ENCODE measurements around the gene CLK1. TPM values are rescaled to one million over a fixed set of nuclear protein-coding genes. Genes with fewer than 3 reads are reported as not detected.
"Not testable (repeated sequence)": the region's sequence is repeated elsewhere in the genome, so short reads cannot be mapped to it uniquely, and the experiment has no call there.

The CLK1 gene
- total RNA-seq, 1 donor from 2014 or later: 46.2 TPM

DNA sequence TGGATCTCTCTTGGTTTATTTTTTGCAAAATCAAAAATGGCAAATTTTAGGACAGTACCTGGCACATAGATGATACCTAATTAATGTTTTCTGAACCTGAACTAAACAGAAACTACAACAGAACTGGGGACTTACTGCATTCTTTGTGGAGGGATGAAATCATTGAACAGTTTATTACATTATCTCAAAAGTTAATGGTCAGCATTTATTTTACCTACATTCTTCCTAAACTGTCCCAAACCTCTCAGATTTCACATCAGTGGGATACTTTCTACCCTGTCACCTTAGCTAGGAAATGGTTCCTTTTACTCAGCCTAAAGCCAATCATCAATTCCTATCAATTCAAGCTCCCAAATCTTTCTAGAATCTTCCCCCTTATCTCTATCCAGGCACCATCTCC lies 35.0 kb upstream of the CLK1 start:
- no peak overlapping the region for H3K4me2 ChIP-seq (ENCODE audit: low read length)
- no peaks in the 10 kb centered on the region for H3K27me3 ChIP-seq (ENCODE audit: insufficient read depth, low read length)
- no peaks in the 10 kb centered on the region for H3K4me1 Mint-ChIP-seq (ENCODE audit: low read depth, unreplicated experiment)
- no peak overlapping the region for H2AFZ ChIP-seq (ENCODE audit: low read depth, low read length)
- peaks cover 4% of the 10 kb centered on the region for H3K36me3 Mint-ChIP-seq (ENCODE audit: low read depth, unreplicated experiment)
- no peak overlapping the region for H3K4me3 Mint-ChIP-seq (ENCODE audit: unreplicated experiment)
- no peaks in the 10 kb centered on the region for H3K9me3 ChIP-seq (ENCODE audit: insufficient read depth, low read depth, low read length)
- no peaks in the 10 kb centered on the region for H3K79me2 ChIP-seq (ENCODE audit: insufficient read depth, low read length)
- DNase-seq (ENCODE audit: low read depth) (no peak), FAIRE-seq (no peak)
- no peaks in the 10 kb centered on the region for H3K27me3 Mint-ChIP-seq (ENCODE audit: low read depth, unreplicated experiment)
- H3K36me3 ChIP-seq (ENCODE audit: insufficient read depth, low read length): peaks cover 48% of the 10 kb centered on the region
- H3K27ac Mint-ChIP-seq (ENCODE audit: unreplicated experiment): no peak overlapping the region
- H3K9me3 Mint-ChIP-seq (ENCODE audit: unreplicated experiment): no peaks in the 10 kb centered on the region
- H3K27ac ChIP-seq (ENCODE audit: low read depth, low read length): no peak overlapping the region
- H3K9ac ChIP-seq (ENCODE audit: low read length): no peak overlapping the region
- H4K20me1 ChIP-seq (ENCODE audit: insufficient read depth, low read length): no peaks in the 10 kb centered on the region
- no peak overlapping the region for H3K4me3 ChIP-seq (ENCODE audit: insufficient read depth, low read depth, low read length)
- H3K4me1 ChIP-seq (ENCODE audit: insufficient read depth, low read length): no peaks in the 10 kb centered on the region
- no peak for TF ChIP-seq EZH2 (IDR thresholded peaks at IDR 0.05; ENCODE audit: insufficient read depth, low read length)
- TF ChIP-seq, protein P1, sequence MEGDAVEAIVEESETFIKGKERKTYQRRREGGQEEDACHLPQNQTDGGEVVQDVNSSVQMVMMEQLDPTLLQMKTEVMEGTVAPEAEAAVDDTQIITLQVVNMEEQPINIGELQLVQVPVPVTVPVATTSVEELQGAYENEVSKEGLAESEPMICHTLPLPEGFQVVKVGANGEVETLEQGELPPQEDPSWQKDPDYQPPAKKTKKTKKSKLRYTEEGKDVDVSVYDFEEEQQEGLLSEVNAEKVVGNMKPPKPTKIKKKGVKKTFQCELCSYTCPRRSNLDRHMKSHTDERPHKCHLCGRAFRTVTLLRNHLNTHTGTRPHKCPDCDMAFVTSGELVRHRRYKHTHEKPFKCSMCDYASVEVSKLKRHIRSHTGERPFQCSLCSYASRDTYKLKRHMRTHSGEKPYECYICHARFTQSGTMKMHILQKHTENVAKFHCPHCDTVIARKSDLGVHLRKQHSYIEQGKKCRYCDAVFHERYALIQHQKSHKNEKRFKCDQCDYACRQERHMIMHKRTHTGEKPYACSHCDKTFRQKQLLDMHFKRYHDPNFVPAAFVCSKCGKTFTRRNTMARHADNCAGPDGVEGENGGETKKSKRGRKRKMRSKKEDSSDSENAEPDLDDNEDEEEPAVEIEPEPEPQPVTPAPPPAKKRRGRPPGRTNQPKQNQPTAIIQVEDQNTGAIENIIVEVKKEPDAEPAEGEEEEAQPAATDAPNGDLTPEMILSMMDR (IDR thresholded peaks at IDR 0.05; ENCODE audit: insufficient read depth, low read depth, low read length): no peak

DNA sequence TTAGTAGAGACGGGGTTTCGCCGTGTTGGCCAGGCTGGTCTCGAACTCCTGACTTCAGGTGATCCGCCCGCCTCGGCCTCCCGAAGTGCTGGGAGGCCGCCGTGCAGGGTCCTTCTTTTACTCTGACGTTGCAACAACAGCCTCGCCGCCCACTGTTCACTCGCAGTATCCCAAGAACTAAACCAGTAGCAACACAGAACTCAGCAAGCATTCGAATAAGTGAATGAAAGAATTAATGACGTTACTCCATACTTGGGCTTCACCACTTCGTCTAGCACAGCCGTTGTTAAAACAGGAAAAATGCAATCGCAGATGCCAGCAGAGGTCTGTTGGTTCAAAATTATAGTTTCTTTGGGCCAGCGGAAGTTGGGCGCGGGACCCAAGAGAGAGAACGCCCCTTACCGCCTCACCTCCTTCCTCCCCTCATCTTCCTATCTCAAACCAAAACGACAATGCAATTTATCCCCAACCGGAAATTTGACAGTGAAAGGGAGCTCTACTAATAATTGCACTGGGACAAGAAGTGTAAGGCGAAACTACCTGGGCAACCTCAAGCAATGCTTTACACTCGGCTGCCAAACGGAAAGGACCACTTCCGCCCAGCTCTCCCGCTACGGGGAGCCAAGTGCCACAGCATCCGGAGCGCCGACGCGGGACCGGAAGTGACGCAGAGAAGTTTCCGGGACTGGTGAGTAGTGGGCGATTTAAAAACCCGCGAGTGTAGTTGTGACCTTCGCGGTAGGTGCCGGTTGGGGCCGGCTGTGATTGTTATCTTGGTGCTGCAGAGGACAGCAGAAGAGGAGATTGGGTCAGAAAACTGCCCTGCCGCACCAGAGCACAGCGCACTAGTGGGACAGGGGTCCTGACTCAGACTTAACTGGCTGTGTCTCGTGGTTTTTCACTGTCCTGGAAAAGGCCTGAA lies 24.5 kb upstream of the CLK1 start, which contains the start of the genes NIF3L1 and PPIL3:
TSS of gene NIF3L1 (plus strand) at position 668 of the 922 bp plus-strand sequence. CDS start 2,573 bp downstream, outside the sequence.
TSS of gene PPIL3 (minus strand) at position 374 of the 922 bp plus-strand sequence. CDS start 1,462 bp downstream, outside the sequence.
- H3K27ac Mint-ChIP-seq (ENCODE audit: unreplicated experiment): peak within 1 kb of the TSS; percentile 96
- Histone ChIP-seq H3K36me3 (ENCODE audit: insufficient read depth, low read length) (peaks cover 5% of the 10 kb centered on the region), H4K20me1 (ENCODE audit: insufficient read depth, low read length) (no peaks in the 10 kb centered on the region), H3K9ac (ENCODE audit: low read length) (peak within 1 kb of the TSS; percentile 96), H3K79me2 (ENCODE audit: insufficient read depth, low read length) (peaks cover 48% of the 10 kb centered on the region), H3K9me3 (ENCODE audit: insufficient read depth, low read depth, low read length) (no peaks in the 10 kb centered on the region), H3K4me1 (ENCODE audit: insufficient read depth, low read length) (peaks cover 11% of the 10 kb centered on the region), H3K4me2 (ENCODE audit: low read length) (peak within 1 kb of the TSS; percentile 87), H3K27me3 (ENCODE audit: insufficient read depth, low read length) (no peaks in the 10 kb centered on the region), H3K27ac (ENCODE audit: low read depth, low read length) (peak within 1 kb of the TSS; percentile 97), H3K4me3 (ENCODE audit: insufficient read depth, low read depth, low read length) (peak within 1 kb of the TSS; percentile 94), H2AFZ (ENCODE audit: low read depth, low read length) (peak within 1 kb of the TSS; percentile 90)
- no peak for TF ChIP-seq EZH2 (IDR thresholded peaks at IDR 0.05; ENCODE audit: insufficient read depth, low read length)
- TF ChIP-seq, protein P1 (IDR thresholded peaks at IDR 0.05; ENCODE audit: insufficient read depth, low read depth, low read length): no peak
- peaks cover 11% of the 10 kb centered on the region for H3K4me1 Mint-ChIP-seq (ENCODE audit: low read depth, unreplicated experiment)
- no peaks in the 10 kb centered on the region for H3K9me3 Mint-ChIP-seq (ENCODE audit: unreplicated experiment)
- FAIRE-seq: peak; percentile 59
- H3K27me3 Mint-ChIP-seq (ENCODE audit: low read depth, unreplicated experiment): no peaks in the 10 kb centered on the region
- H3K4me3 Mint-ChIP-seq (ENCODE audit: unreplicated experiment): peak within 1 kb of the TSS; percentile 93
- DNase-seq (ENCODE audit: low read depth): peak; percentile 97
- peaks cover 2% of the 10 kb centered on the region for H3K36me3 Mint-ChIP-seq (ENCODE audit: low read depth, unreplicated experiment)

DNA sequence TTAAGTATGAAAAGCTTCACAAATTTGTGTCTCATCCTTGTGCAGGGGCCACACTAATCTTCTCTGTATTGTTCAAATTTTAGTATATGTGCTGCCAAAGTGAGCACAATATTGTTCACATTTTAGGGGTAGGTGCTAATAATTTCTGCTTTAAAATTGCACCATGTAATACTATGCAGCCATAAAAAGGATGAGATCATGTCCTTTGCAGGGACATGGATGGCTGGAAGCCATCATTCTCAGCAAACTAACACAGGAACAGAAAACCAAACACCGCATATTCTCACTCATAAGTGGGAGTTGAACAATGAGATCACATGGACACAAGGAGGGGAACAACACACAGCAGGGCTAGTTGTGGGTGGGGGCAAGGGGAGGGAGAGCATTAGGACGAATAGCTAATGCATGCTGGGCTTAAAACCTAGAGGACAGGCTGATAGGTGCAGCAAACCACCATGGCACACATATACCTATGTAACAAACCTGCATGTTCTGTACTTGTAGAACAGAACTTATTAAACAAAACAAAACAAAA lies 17.3 kb upstream of the CLK1 start:
- H3K36me3 Mint-ChIP-seq (ENCODE audit: low read depth, unreplicated experiment); H3K4me2 ChIP-seq (ENCODE audit: low read length); H4K20me1 ChIP-seq (ENCODE audit: insufficient read depth, low read length); H3K4me1 ChIP-seq (ENCODE audit: insufficient read depth, low read length); H2AFZ ChIP-seq (ENCODE audit: low read depth, low read length); H3K27ac Mint-ChIP-seq (ENCODE audit: unreplicated experiment); H3K9ac ChIP-seq (ENCODE audit: low read length); H3K9me3 ChIP-seq (ENCODE audit: insufficient read depth, low read depth, low read length); H3K27me3 ChIP-seq (ENCODE audit: insufficient read depth, low read length); H3K4me3 Mint-ChIP-seq (ENCODE audit: unreplicated experiment); FAIRE-seq; H3K4me1 Mint-ChIP-seq (ENCODE audit: low read depth, unreplicated experiment); H3K4me3 ChIP-seq (ENCODE audit: insufficient read depth, low read depth, low read length); H3K9me3 Mint-ChIP-seq (ENCODE audit: unreplicated experiment); H3K27me3 Mint-ChIP-seq (ENCODE audit: low read depth, unreplicated experiment); DNase-seq (ENCODE audit: low read depth); H3K79me2 ChIP-seq (ENCODE audit: insufficient read depth, low read length); H3K27ac ChIP-seq (ENCODE audit: low read depth, low read length): not testable (repeated sequence)
- peaks cover 35% of the 10 kb centered on the region for H3K36me3 ChIP-seq (ENCODE audit: insufficient read depth, low read length)
